ENCODE results near the gene GRK6.

GRK6 gene

GRCh38 chr5:177430140-177430951 is 3.9 kb downstream of the GRK6 start:
- DNase-seq (ENCODE audit: low read depth) = no peak
- H3K4me3 ChIP-seq (ENCODE audit: low read depth, low read length) = peak overlapping the region; percentile 4
- peak; percentile 3 for TF ChIP-seq CTCF (IDR thresholded peaks at IDR 0.05; ENCODE audit: low read depth, low read length, missing control alignments)

- no peak for DNase-seq (ENCODE audit: low read depth)
- TF ChIP-seq CTCF (IDR thresholded peaks at IDR 0.05; ENCODE audit: low read depth, low read length, missing control alignments) = no peak
- peak overlapping the region; percentile 4 for H3K4me3 ChIP-seq (ENCODE audit: low read depth, low read length)
Observed at GRCh38 chr5:177430972-177431316, 4.5 kb downstream of the GRK6 start.

GRCh38 chr5:177431317-177432142 is 5.1 kb downstream of the GRK6 start:
- TF ChIP-seq CTCF (IDR thresholded peaks at IDR 0.05; ENCODE audit: low read depth, low read length, missing control alignments) = no peak
- DNase-seq (ENCODE audit: low read depth) = peak; percentile 87
- H3K4me3 ChIP-seq (ENCODE audit: low read depth, low read length) = peak overlapping the region; percentile 26

- peak overlapping the region; percentile 26 for H3K4me3 ChIP-seq (ENCODE audit: low read depth, low read length)
- no peak for DNase-seq (ENCODE audit: low read depth)
- TF ChIP-seq CTCF (IDR thresholded peaks at IDR 0.05; ENCODE audit: low read depth, low read length, missing control alignments) = no peak
Observed at GRCh38 chr5:177432143-177432838, 5.8 kb downstream of the GRK6 start.

- H3K4me3 ChIP-seq (ENCODE audit: low read depth, low read length) = no peak overlapping the region
- TF ChIP-seq CTCF (IDR thresholded peaks at IDR 0.05; ENCODE audit: low read depth, low read length, missing control alignments) = no peak
- no peak for DNase-seq (ENCODE audit: low read depth)
Observed at GRCh38 chr5:177432839-177433657, 6.6 kb downstream of the GRK6 start.

GRCh38 chr5:177433658-177434217 is 7.3 kb downstream of the GRK6 start:
- no peak for TF ChIP-seq CTCF (IDR thresholded peaks at IDR 0.05; ENCODE audit: low read depth, low read length, missing control alignments)
- no peak overlapping the region for H3K4me3 ChIP-seq (ENCODE audit: low read depth, low read length)
- DNase-seq (ENCODE audit: low read depth) = no peak
